H1 (cell line): Measurements from ENCODE around the gene SLC9A7. TPM values are rescaled to one million over a fixed set of nuclear protein-coding genes. Genes with fewer than 3 reads are reported as not detected.

Experiments
- CTCF ChIA-PET: fragments of 300-600 bp; sonication (Branson Sonifier 250); formaldehyde crosslinking; loops from one replicate; lab custom pipeline; 2021; ENCODE audit not compliant: partially characterized antibody; lab: Charles Lee
- POLR2A ChIA-PET: fragments of 300-600 bp; sonication (Branson Sonifier 250); formaldehyde crosslinking; loops from one replicate; lab custom pipeline; 2021; ENCODE audit warnings: inconsistent platforms; ENCODE audit not compliant: partially characterized antibody; lab: Charles Lee
- DNase-seq, 2 experiments: peaks; one replicate each; pipeline versions ENCODE4 v3.0.0 to v3.0.0-alpha.2; 2010 to 2022; ENCODE audit warnings: low spot score in 2 of 2, low read depth in 1 of 2, mixed read lengths in 1 of 2
- FAIRE-seq: peaks from 2 replicates; lab custom pipeline; 2011; peaks lifted over from hg19 to GRCh38; lab: Jason Lieb, UNC
- H2AFZ ChIP-seq: 2 replicates; pipeline ENCODE4 v1.8.1; 2012; ENCODE audit warnings: low read length, inconsistent platforms
- H2AK5ac ChIP-seq: 2 replicates; pipeline ENCODE4 v1.6.1; 2013; ENCODE audit warnings: low read depth, low read length
- H2BK120ac ChIP-seq: replicated peaks from 2 replicates; pipeline ENCODE3; 2013; ENCODE audit warnings: low read depth, low read length, inconsistent platforms
- H2BK12ac ChIP-seq: 2 replicates; pipeline ENCODE4 v1.6.1; 2013; ENCODE audit warnings: low read depth, low read length
- H2BK15ac ChIP-seq: 2 replicates; pipeline ENCODE4 v1.6.1; 2013; ENCODE audit warnings: low read length
- H2BK20ac ChIP-seq: 2 replicates; pipeline ENCODE4 v1.6.1; 2013; ENCODE audit warnings: low read length
- H2BK5ac ChIP-seq: 2 replicates; pipeline ENCODE4 v1.6.1; 2013; ENCODE audit warnings: low read depth, low read length
- H3K14ac ChIP-seq: 2 replicates; pipeline ENCODE4 v1.6.1; 2013; ENCODE audit warnings: inconsistent platforms; ENCODE audit not compliant: insufficient read length
- H3K18ac ChIP-seq: 2 replicates; pipeline ENCODE4 v1.6.1; 2013; ENCODE audit warnings: low read length; ENCODE audit errors: extremely low read depth
- H3K23ac ChIP-seq: 2 replicates; pipeline ENCODE4 v1.6.1; 2013; ENCODE audit warnings: inconsistent platforms; ENCODE audit not compliant: insufficient read length
- H3K23me2 ChIP-seq: 2 replicates; pipeline ENCODE4 v1.6.1; 2013; ENCODE audit warnings: low read depth, low read length
- H3K27ac ChIP-seq: 2 replicates; pipeline ENCODE4 v1.6.1; 2011; ENCODE audit warnings: low read depth, low read length, inconsistent platforms
- H3K27me3 ChIP-seq, 4 experiments: replicated peaks in 1 of 4; 1 replicate in 1 of 4; 2 replicates in 3 of 4; pipeline versions ENCODE4 v1.6.1 to v1.8.1; 2011 to 2013; ENCODE audit warnings: low read length in 3 of 4, mild to moderate bottlenecking in 3 of 4, inconsistent platforms in 2 of 4, mixed read lengths in 2 of 4, moderate library complexity in 1 of 4; ENCODE audit not compliant: control insufficient read depth in 3 of 4, insufficient read depth in 3 of 4; ENCODE audit errors: extremely low read depth in 1 of 4
- H3K36me3 ChIP-seq, 4 experiments: 2 replicates each; pipeline versions ENCODE4 v1.6.1 to v1.8.1; 2011 to 2013; ENCODE audit warnings: mild to moderate bottlenecking in 4 of 4, low read length in 3 of 4, moderate library complexity in 2 of 4, control low read depth in 1 of 4, inconsistent platforms in 1 of 4; ENCODE audit not compliant: insufficient read depth in 4 of 4, control insufficient read depth in 2 of 4
- H3K4ac ChIP-seq: replicated peaks from 2 replicates; pipeline ENCODE3; 2013; ENCODE audit warnings: low read length, low read depth, mixed read lengths, inconsistent platforms; ENCODE audit not compliant: insufficient read length
- H3K4me1 ChIP-seq, 4 experiments: replicated peaks in 1 of 4; 1 replicate in 1 of 4; 2 replicates in 3 of 4; pipeline versions ENCODE4 v1.6.1 to v1.8.1; 2011 to 2013; ENCODE audit warnings: low read length in 3 of 4, inconsistent platforms in 2 of 4, mixed read lengths in 1 of 4; ENCODE audit not compliant: insufficient read depth in 4 of 4, control insufficient read depth in 3 of 4
- H3K4me2 ChIP-seq, 2 experiments: 2 replicates each; pipeline versions ENCODE4 v1.6.1 to v1.8.1; 2011 to 2013; ENCODE audit warnings: low read depth in 2 of 2, low read length in 2 of 2, control low read depth in 1 of 2, inconsistent platforms in 1 of 2, mild to moderate bottlenecking in 1 of 2; ENCODE audit not compliant: insufficient read depth in 1 of 2
- H3K4me3 ChIP-seq, 4 experiments: fragments of 200-600, 300-600 bp in 1 of 4; sonication (generic), shearing (Covaris generic), sonication (Bioruptor Twin) in 1 of 4; 2 replicates each; pipeline versions ENCODE4 v1.5.1 to v1.8.1; 2011 to 2016; ENCODE audit warnings: low read length in 4 of 4, low read depth in 3 of 4, control low read depth in 2 of 4, inconsistent platforms in 2 of 4, mild to moderate bottlenecking in 2 of 4, mixed read lengths in 1 of 4, moderate library complexity in 1 of 4; ENCODE audit not compliant: insufficient read depth in 2 of 4; ENCODE audit errors: extremely low read depth in 1 of 4
- H3K56ac ChIP-seq: replicated peaks from 2 replicates; pipeline ENCODE3; 2013; ENCODE audit warnings: low read depth, mild to moderate bottlenecking, mixed read lengths, low read length, inconsistent platforms; ENCODE audit not compliant: insufficient read length
- H3K79me1 ChIP-seq: 2 replicates; pipeline ENCODE4 v1.6.1; 2013; ENCODE audit warnings: low read depth, low read length, control low read depth
- H3K79me2 ChIP-seq, 2 experiments: 2 replicates each; pipeline versions ENCODE4 v1.6.1 to v1.8.1; 2012 to 2013; ENCODE audit warnings: low read length in 2 of 2, mild to moderate bottlenecking in 2 of 2, inconsistent platforms in 1 of 2; ENCODE audit not compliant: insufficient read depth in 2 of 2, control insufficient read depth in 1 of 2
- H3K9ac ChIP-seq, 4 experiments: replicated peaks in 1 of 4; 1 replicate in 1 of 4; 2 replicates in 3 of 4; pipeline versions ENCODE4 v1.6.1 to v1.8.1; 2011 to 2013; ENCODE audit warnings: low read depth in 3 of 4, low read length in 3 of 4, control low read depth in 2 of 4, mild to moderate bottlenecking in 2 of 4, moderate library complexity in 2 of 4, inconsistent platforms in 1 of 4; ENCODE audit errors: extremely low read depth in 1 of 4
- H3K9me3 ChIP-seq, 2 experiments: 2 replicates each; pipeline versions ENCODE4 v1.6.1 to v1.8.1; 2012 to 2013; ENCODE audit warnings: mild to moderate bottlenecking in 2 of 2, moderate library complexity in 2 of 2, control low read depth in 1 of 2, inconsistent platforms in 1 of 2, low read depth in 1 of 2, low read length in 1 of 2, mixed read lengths in 1 of 2; ENCODE audit not compliant: insufficient read depth in 2 of 2
- H4K20me1 ChIP-seq, 2 experiments: replicated peaks in 1 of 2; 2 replicates each; pipeline versions ENCODE3 to v1.8.1; 2011 to 2013; ENCODE audit warnings: inconsistent platforms in 2 of 2, low read length in 2 of 2, mild to moderate bottlenecking in 1 of 2; ENCODE audit not compliant: insufficient read depth in 2 of 2, control insufficient read depth in 1 of 2
- H4K5ac ChIP-seq: 2 replicates; pipeline ENCODE4 v1.6.1; 2013; ENCODE audit warnings: low read length, low read depth, mixed read lengths, inconsistent platforms; ENCODE audit not compliant: insufficient read length
- H4K8ac ChIP-seq: 2 replicates; pipeline ENCODE4 v1.8.0; 2013; ENCODE audit warnings: mild to moderate bottlenecking, moderate library complexity, low read length, inconsistent platforms; ENCODE audit not compliant: insufficient read depth; ENCODE audit errors: extremely low read depth
- H4K91ac ChIP-seq: replicated peaks from 2 replicates; pipeline ENCODE3; 2013; ENCODE audit warnings: low read length, mixed read lengths, inconsistent platforms; ENCODE audit not compliant: insufficient read length
- BACH1 ChIP-seq: IDR thresholded peaks from 2 replicates; pipeline ENCODE4 v1.6.1; 2012; ENCODE audit warnings: low read length, improper control_type of control experiment
- CBX8 ChIP-seq: fragments of 300-800, 300-1000 bp; sonication (generic); IDR thresholded peaks from 2 replicates; pipeline ENCODE4 v1.7.1; 2016; ENCODE audit warnings: low read depth, low read length, borderline replicate concordance
- CREB1 ChIP-seq: IDR thresholded peaks from 2 replicates; pipeline ENCODE4 v1.6.1; 2012; ENCODE audit warnings: inconsistent platforms
- CTBP2 ChIP-seq: IDR thresholded peaks from 2 replicates; pipeline ENCODE4 v1.7.0; 2011; ENCODE audit warnings: borderline replicate concordance, mild to moderate bottlenecking, moderate library complexity, mixed read lengths, low read length; ENCODE audit not compliant: insufficient read depth, insufficient read length
- EP300 ChIP-seq, 2 experiments: IDR thresholded peaks; 1 replicate in 1 of 2; 2 replicates in 1 of 2; pipeline ENCODE4 v1.6.1; 2011 to 2012; ENCODE audit warnings: low read depth in 2 of 2, low read length in 2 of 2, mild to moderate bottlenecking in 2 of 2, borderline replicate concordance in 1 of 2, inconsistent platforms in 1 of 2, moderate library complexity in 1 of 2
- HDAC6 ChIP-seq: IDR thresholded peaks from one replicate; pipeline ENCODE4 v1.7.1; 2012; ENCODE audit warnings: low read depth, mild to moderate bottlenecking, inconsistent platforms, low read length, moderate library complexity
- KDM5A ChIP-seq: fragments of 200-600 bp; IDR thresholded peaks from 2 replicates; pipeline ENCODE4 v1.7.1; 2012; ENCODE audit warnings: mild to moderate bottlenecking, low read length, inconsistent platforms, mixed read lengths
- NANOG ChIP-seq: IDR thresholded peaks from 2 replicates; pipeline ENCODE4 v1.6.1; 2011; ENCODE audit warnings: low read length, low read depth, mild to moderate bottlenecking, inconsistent platforms; ENCODE audit not compliant: insufficient read depth, poor library complexity, severe bottlenecking
- NRF1 ChIP-seq: IDR thresholded peaks from 2 replicates; pipeline ENCODE4 v1.6.1; 2011; ENCODE audit warnings: mild to moderate bottlenecking, low read depth, low read length, improper control_type of control experiment
- POLR2AphosphoS5 ChIP-seq: IDR thresholded peaks from 2 replicates; pipeline ENCODE4 v1.6.1; 2011; ENCODE audit warnings: low read depth, low read length
- RXRA ChIP-seq: IDR thresholded peaks from 2 replicates; pipeline ENCODE4 v1.6.1; 2011; ENCODE audit warnings: low read depth, mild to moderate bottlenecking, low read length, moderate library complexity; ENCODE audit not compliant: insufficient read depth
- SP4 ChIP-seq: IDR thresholded peaks from 2 replicates; pipeline ENCODE4 v1.6.1; 2012; ENCODE audit warnings: low read length, inconsistent platforms
- TEAD4 ChIP-seq: IDR thresholded peaks from 2 replicates; pipeline ENCODE4 v1.6.1; 2012; ENCODE audit warnings: low read depth, low read length, inconsistent platforms, mixed read lengths
- WGBS, 2 experiments: shearing (Covaris generic) in 1 of 2; methylation state at CpG; one replicate each; pipeline versions ENCODE4 v1.1.6 to v1.1.7; 2013 to 2015; ENCODE audit warnings: low lambda C conversion rate in 2 of 2, mixed read lengths in 2 of 2, inconsistent platforms in 1 of 2, low coverage in 1 of 2, missing lambda C conversion rate in 1 of 2; ENCODE audit not compliant: insufficient replicate concordance in 2 of 2, insufficient coverage in 1 of 2, insufficient read length in 1 of 2; ENCODE audit errors: extremely low coverage in 1 of 2, missing lambda C conversion rate in 1 of 2; 5-methylcytosine and 5-hydroxymethylcytosine counted together
- polyA plus RNA-seq, 7 experiments: library from polyadenylated mRNA; depleted of rRNA in 3 of 7; stranded (reverse) in 5 of 7; unstranded in 2 of 7; fragments of >200 nt in 5 of 7; fragments of 200-250 nt in 2 of 7; gene quantifications; 1 replicate in 5 of 7; 2 replicates in 1 of 7; 4 replicates in 1 of 7; pipeline versions ENCODE4 v1.2.1 to v1.2.3, GENCODE V29; 2011 to 2013; ENCODE audit warnings: missing spikeins in 2 of 7, mixed read lengths in 2 of 7
- total RNA-seq: library from RNA; stranded (reverse); fragmentation: NEBNext Ultra II Directional; extraction: Animal tissue kit (Norgen Biotek cat#: 25700); gene quantifications from 2 replicates; pipeline ENCODE4 v1.2.1, GENCODE V29; 2021
- TF ChIP-seq, protein P1 (sequence below): IDR thresholded peaks from 2 replicates; pipeline ENCODE4 v1.6.1; 2012; ENCODE audit warnings: inconsistent platforms

SLC9A7 gene
- total and polyA plus RNA-seq, 2 of the 8 experiments (the other 6 are each of a cell fraction or from before 2014, with no cell fraction given): 6.7 to 17.2 TPM

DNA sequence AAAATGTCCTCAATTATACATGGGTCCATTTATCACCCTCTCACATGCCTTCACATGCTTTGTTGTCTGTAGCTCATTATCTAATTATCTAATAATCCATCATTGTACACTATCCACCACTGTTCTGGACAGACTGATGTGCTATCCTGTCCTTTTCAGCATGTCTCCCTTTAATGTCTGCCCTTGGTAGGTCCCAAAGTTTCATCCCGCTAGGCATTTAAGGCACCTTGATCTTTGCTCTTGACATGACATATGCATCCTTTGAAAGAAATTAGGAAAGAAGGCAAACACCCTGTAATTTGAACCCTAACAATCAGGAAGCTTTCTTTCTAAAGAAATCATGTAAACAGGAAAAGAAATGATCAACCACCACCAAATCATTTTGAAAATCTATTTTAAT, 179.7 kb downstream of the SLC9A7 start:
- Histone ChIP-seq H4K20me1 (peaks cover 0 to 8% of the 10 kb centered on the region in 2 experiments), H2BK15ac (no peak overlapping the region), H3K23ac (no peak overlapping the region), H3K4ac (no peak overlapping the region), H3K4me2 (no peak overlapping the region), H3K4me3 (no peak overlapping the region), H3K18ac (no peak overlapping the region), H3K23me2 (peaks cover 6% of the 10 kb centered on the region), H4K5ac (no peak overlapping the region), H2BK5ac (no peak overlapping the region), H3K56ac (no peak overlapping the region), H3K27ac (no peak overlapping the region), H3K9me3 (no peaks in the 10 kb centered on the region), H3K79me2 (peaks cover 0 to 64% of the 10 kb centered on the region in 2 experiments; a peak in 2 of 4 replicates), H3K4me1 (peaks cover 0 to 19% (median 3%) of the 10 kb centered on the region in 4 experiments; a peak in 3 of 7 replicates), H3K14ac (no peak overlapping the region), H2AK5ac (no peak overlapping the region), H4K8ac (no peak overlapping the region), H2AFZ (no peak overlapping the region), H3K27me3 (no peaks in the 10 kb centered on the region; a peak in 1 of 7 replicates), H2BK20ac (no peak overlapping the region), H3K79me1 (no peaks in the 10 kb centered on the region), H3K9ac (no peak overlapping the region), H4K91ac (no peak overlapping the region), H2BK120ac (no peak overlapping the region), H2BK12ac (no peak overlapping the region), H3K36me3 (no peaks in the 10 kb centered on the region; a peak in 1 of 8 replicates)
- CTCF ChIA-PET: interaction anchor here (1.5 kb wide), 1 partner anchor 14 kb away, joined by 3 read pairs; no protein-coding TSS in a partner anchor
- FAIRE-seq: no peak
- POLR2A ChIA-PET: interaction anchor here (1.1 to 1.6 kb wide), 2 partner anchors 120 to 125 kb away, joined by 3 read pairs; no protein-coding TSS in a partner anchor
- no peak for DNase-seq
- 100% methylated on average over 1 of the region's 1 CpG; no CpG with 5 or more reads in 1 of the 2 experiments for WGBS, 2 experiments
- no peak for TF ChIP-seq CREB1
- no peak for TF ChIP-seq POLR2AphosphoS5
- no peak for TF ChIP-seq BACH1
- TF ChIP-seq NANOG: no peak
- no peak for TF ChIP-seq KDM5A
- no peak for TF ChIP-seq SP4
- TF ChIP-seq HDAC6: no peak
- no peak for TF ChIP-seq NRF1
- TF ChIP-seq, protein P1, sequence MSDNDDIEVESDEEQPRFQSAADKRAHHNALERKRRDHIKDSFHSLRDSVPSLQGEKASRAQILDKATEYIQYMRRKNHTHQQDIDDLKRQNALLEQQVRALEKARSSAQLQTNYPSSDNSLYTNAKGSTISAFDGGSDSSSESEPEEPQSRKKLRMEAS: no peak
- TF ChIP-seq CBX8: no peak
- TF ChIP-seq RXRA: no peak
- TF ChIP-seq EP300 (IDR thresholded peaks at IDR 0.05; ENCODE audit: borderline replicate concordance in 1 of 2, low read depth in 2 of 2, low read length in 2 of 2): no peak
- no peak for TF ChIP-seq TEAD4
- no peak for TF ChIP-seq CTBP2
